ENCODE measurements around the gene EIF3L.

Gene EIF3L

GRCh38 chr22:37848587-37849088 lies 581 bp upstream of the EIF3L start:
- Histone ChIP-seq H3K9ac (ENCODE audit: low read length) (peak overlapping the region; percentile 9), H3K79me2 (ENCODE audit: control insufficient read depth, insufficient read depth, low read length, poor library complexity) (peaks cover 11% of the 10 kb centered on the region), H2BK12ac (ENCODE audit: low read length) (no peak overlapping the region), H2AK5ac (ENCODE audit: low read length) (peak overlapping the region; percentile 50), H3K14ac (ENCODE audit: low read length) (peak overlapping the region; percentile 65), H3K18ac (ENCODE audit: low read length) (peak overlapping the region; percentile 27), H3K4me2 (ENCODE audit: low read length) (peak overlapping the region; percentile 88), H3K79me1 (ENCODE audit: low read length) (peaks cover 14% of the 10 kb centered on the region), H2BK120ac (ENCODE audit: insufficient read depth, low read length, poor library complexity) (peak overlapping the region; percentile 21), H4K91ac (ENCODE audit: low read depth, low read length) (peak overlapping the region; percentile 65), H3K23ac (ENCODE audit: low read length) (no peak overlapping the region), H3K4me3 (ENCODE audit: low read depth, low read length) (peak overlapping the region; percentile 92), H2BK5ac (ENCODE audit: low read depth, low read length, poor library complexity) (no peak overlapping the region), H4K8ac (ENCODE audit: low read depth, low read length) (peak overlapping the region; percentile 51), H2AFZ (ENCODE audit: insufficient read depth, low read length, poor library complexity) (no peak overlapping the region), H4K12ac (ENCODE audit: low read depth, low read length) (peak overlapping the region; percentile 50), H3K4ac (ENCODE audit: low read depth, low read length) (no peak overlapping the region), H3K9me3 (ENCODE audit: insufficient read depth, low read depth, low read length) (peaks cover 1% of the 10 kb centered on the region), H3K27ac (ENCODE audit: low read depth, low read length) (peak overlapping the region; percentile 24), H3K27me3 (ENCODE audit: insufficient read depth, low read length) (no peaks in the 10 kb centered on the region), H3K4me1 (ENCODE audit: control insufficient read depth in 1 of 2, insufficient read depth in 2 of 2, low read length in 2 of 2) (peaks cover 6 to 9% of the 10 kb centered on the region in 2 experiments), H3K36me3 (ENCODE audit: control insufficient read depth in 1 of 2, insufficient read depth in 2 of 2, low read length in 2 of 2) (peaks cover 18 to 22% of the 10 kb centered on the region in 2 experiments)
- DNase-seq = peak; percentile 42 to 70
- WGBS (ENCODE audit: extremely low coverage, insufficient coverage, insufficient read length) = no CpG with 5 or more reads among the region's 27 CpGs

GRCh38 chr22:37850801-37851200 lies 1.6 kb downstream of the EIF3L start:
- Histone ChIP-seq H3K4me2 (ENCODE audit: low read length) (no peak overlapping the region), H2AK5ac (ENCODE audit: low read length) (no peak overlapping the region), H3K14ac (ENCODE audit: low read length) (no peak overlapping the region), H3K27ac (ENCODE audit: low read depth, low read length) (no peak overlapping the region), H2AFZ (ENCODE audit: insufficient read depth, low read length, poor library complexity) (no peak overlapping the region), H3K36me3 (ENCODE audit: control insufficient read depth in 1 of 2, insufficient read depth in 2 of 2, low read length in 2 of 2) (peaks cover 23 to 39% of the 10 kb centered on the region in 2 experiments), H3K4me1 (ENCODE audit: control insufficient read depth in 1 of 2, insufficient read depth in 2 of 2, low read length in 2 of 2) (peaks cover 6 to 9% of the 10 kb centered on the region in 2 experiments), H4K12ac (ENCODE audit: low read depth, low read length) (no peak overlapping the region), H2BK120ac (ENCODE audit: insufficient read depth, low read length, poor library complexity) (no peak overlapping the region), H3K79me2 (ENCODE audit: control insufficient read depth, insufficient read depth, low read length, poor library complexity) (peaks cover 7% of the 10 kb centered on the region), H3K18ac (ENCODE audit: low read length) (no peak overlapping the region), H2BK12ac (ENCODE audit: low read length) (no peak overlapping the region), H4K8ac (ENCODE audit: low read depth, low read length) (no peak overlapping the region), H3K4me3 (ENCODE audit: low read depth, low read length) (no peak overlapping the region), H4K91ac (ENCODE audit: low read depth, low read length) (no peak overlapping the region), H2BK5ac (ENCODE audit: low read depth, low read length, poor library complexity) (no peak overlapping the region), H3K9ac (ENCODE audit: low read length) (no peak overlapping the region), H3K23ac (ENCODE audit: low read length) (no peak overlapping the region), H3K4ac (ENCODE audit: low read depth, low read length) (no peak overlapping the region), H3K9me3 (ENCODE audit: insufficient read depth, low read depth, low read length) (peaks cover 1% of the 10 kb centered on the region), H3K79me1 (ENCODE audit: low read length) (peaks cover 9% of the 10 kb centered on the region), H3K27me3 (ENCODE audit: insufficient read depth, low read length) (no peaks in the 10 kb centered on the region)
- no CpG with 5 or more reads among the region's 4 CpGs for WGBS (ENCODE audit: extremely low coverage, insufficient coverage, insufficient read length)
- peak; percentile 84 to 93 for DNase-seq

GRCh38 chr22:37852418-37852817 lies 3.2 kb downstream of the EIF3L start:
- H4K8ac ChIP-seq (ENCODE audit: low read depth, low read length) = no peak overlapping the region

GRCh38 chr22:37854946-37855345 lies 5.7 kb downstream of the EIF3L start:
- no peak overlapping the region for H4K12ac ChIP-seq (ENCODE audit: low read depth, low read length)
- H3K4me2 ChIP-seq (ENCODE audit: low read length) = no peak overlapping the region
- H3K27ac ChIP-seq (ENCODE audit: low read depth, low read length) = no peak overlapping the region
- H3K27me3 ChIP-seq (ENCODE audit: insufficient read depth, low read length) = no peaks in the 10 kb centered on the region
- H3K23ac ChIP-seq (ENCODE audit: low read length) = no peak overlapping the region
- no peak overlapping the region for H4K8ac ChIP-seq (ENCODE audit: low read depth, low read length)
- H3K9ac ChIP-seq (ENCODE audit: low read length) = no peak overlapping the region
- no peak overlapping the region for H2BK120ac ChIP-seq (ENCODE audit: insufficient read depth, low read length, poor library complexity)
- H3K79me1 ChIP-seq (ENCODE audit: low read length) = no peaks in the 10 kb centered on the region
- no peak overlapping the region for H2BK12ac ChIP-seq (ENCODE audit: low read length)
- H3K14ac ChIP-seq (ENCODE audit: low read length) = no peak overlapping the region
- H3K4ac ChIP-seq (ENCODE audit: low read depth, low read length) = no peak overlapping the region
- peaks cover 45 to 65% of the 10 kb centered on the region in 2 experiments for H3K36me3 ChIP-seq (ENCODE audit: control insufficient read depth in 1 of 2, insufficient read depth in 2 of 2, low read length in 2 of 2)
- no peak overlapping the region for H2AFZ ChIP-seq (ENCODE audit: insufficient read depth, low read length, poor library complexity)
- H3K79me2 ChIP-seq (ENCODE audit: control insufficient read depth, insufficient read depth, low read length, poor library complexity) = peaks cover under 1% of the 10 kb centered on the region
- H3K4me1 ChIP-seq (ENCODE audit: control insufficient read depth in 1 of 2, insufficient read depth in 2 of 2, low read length in 2 of 2) = peaks cover 0 to under 1% of the 10 kb centered on the region in 2 experiments
- no peak for DNase-seq
- H4K91ac ChIP-seq (ENCODE audit: low read depth, low read length) = no peak overlapping the region
- H3K9me3 ChIP-seq (ENCODE audit: insufficient read depth, low read depth, low read length) = no peaks in the 10 kb centered on the region
- no peak overlapping the region for H2BK5ac ChIP-seq (ENCODE audit: low read depth, low read length, poor library complexity)
- no peak overlapping the region for H2AK5ac ChIP-seq (ENCODE audit: low read length)
- WGBS (ENCODE audit: extremely low coverage, insufficient coverage, insufficient read length) = no CpG with 5 or more reads among the region's 2 CpGs
- H3K18ac ChIP-seq (ENCODE audit: low read length) = no peak overlapping the region
- no peak overlapping the region for H3K4me3 ChIP-seq (ENCODE audit: low read depth, low read length)

More at GRCh38 chr22:37852418-37852817, 3.2 kb downstream of the EIF3L start:
- H3K4me2 ChIP-seq (ENCODE audit: low read length) = no peak overlapping the region
- H3K4ac ChIP-seq (ENCODE audit: low read depth, low read length) = peak overlapping the region; percentile 37
- no peak overlapping the region for H3K14ac ChIP-seq (ENCODE audit: low read length)
- H3K18ac ChIP-seq (ENCODE audit: low read length) = no peak overlapping the region
- no peak overlapping the region for H2BK5ac ChIP-seq (ENCODE audit: low read depth, low read length, poor library complexity)
- no peak overlapping the region for H2BK120ac ChIP-seq (ENCODE audit: insufficient read depth, low read length, poor library complexity)
- peaks cover 6 to 9% of the 10 kb centered on the region in 2 experiments for H3K4me1 ChIP-seq (ENCODE audit: control insufficient read depth in 1 of 2, insufficient read depth in 2 of 2, low read length in 2 of 2)
- H3K79me2 ChIP-seq (ENCODE audit: control insufficient read depth, insufficient read depth, low read length, poor library complexity) = peaks cover 7% of the 10 kb centered on the region
- DNase-seq = no peak
- no peak overlapping the region for H2AFZ ChIP-seq (ENCODE audit: insufficient read depth, low read length, poor library complexity)
- H2AK5ac ChIP-seq (ENCODE audit: low read length) = no peak overlapping the region
- peaks cover 1% of the 10 kb centered on the region for H3K9me3 ChIP-seq (ENCODE audit: insufficient read depth, low read depth, low read length)
- H3K27ac ChIP-seq (ENCODE audit: low read depth, low read length) = no peak overlapping the region
- no peak overlapping the region for H4K91ac ChIP-seq (ENCODE audit: low read depth, low read length)
- H3K4me3 ChIP-seq (ENCODE audit: low read depth, low read length) = no peak overlapping the region
- no peaks in the 10 kb centered on the region for H3K27me3 ChIP-seq (ENCODE audit: insufficient read depth, low read length)
- no peak overlapping the region for H2BK12ac ChIP-seq (ENCODE audit: low read length)
- H3K23ac ChIP-seq (ENCODE audit: low read length) = no peak overlapping the region
- peaks cover 9% of the 10 kb centered on the region for H3K79me1 ChIP-seq (ENCODE audit: low read length)
- no peak overlapping the region for H3K9ac ChIP-seq (ENCODE audit: low read length)
- peaks cover 33 to 50% of the 10 kb centered on the region in 2 experiments for H3K36me3 ChIP-seq (ENCODE audit: control insufficient read depth in 1 of 2, insufficient read depth in 2 of 2, low read length in 2 of 2)
- no peak overlapping the region for H4K12ac ChIP-seq (ENCODE audit: low read depth, low read length)
- WGBS (ENCODE audit: extremely low coverage, insufficient coverage, insufficient read length) = no CpG with 5 or more reads among the region's 5 CpGs

Measured in trophoblast cell (in vitro differentiated cells and primary cell).